SU-DHL-6 (cell line): ENCODE results near the gene SINHCAF.

Source experiments
- EZH2phosphoT487 ChIP-seq: fragments of 200-600 bp; sonication (generic), shearing (Covaris generic); conservative IDR thresholded peaks from 2 replicates; pipeline ENCODE4 v1.6.1; 2018; ENCODE audit warnings: mild to moderate bottlenecking, antibody characterized with exemption, low read length, moderate library complexity, mixed read lengths
- TF ChIP-seq, protein P1 (sequence below): fragments of 200-600 bp; sonication (generic); IDR thresholded peaks from one replicate; pipeline ENCODE4 v1.5.1; 2017; ENCODE audit warnings: antibody characterized with exemption, mild to moderate bottlenecking, low read length, moderate library complexity; ENCODE audit not compliant: insufficient read depth, poor library complexity, severe bottlenecking

DNA sequence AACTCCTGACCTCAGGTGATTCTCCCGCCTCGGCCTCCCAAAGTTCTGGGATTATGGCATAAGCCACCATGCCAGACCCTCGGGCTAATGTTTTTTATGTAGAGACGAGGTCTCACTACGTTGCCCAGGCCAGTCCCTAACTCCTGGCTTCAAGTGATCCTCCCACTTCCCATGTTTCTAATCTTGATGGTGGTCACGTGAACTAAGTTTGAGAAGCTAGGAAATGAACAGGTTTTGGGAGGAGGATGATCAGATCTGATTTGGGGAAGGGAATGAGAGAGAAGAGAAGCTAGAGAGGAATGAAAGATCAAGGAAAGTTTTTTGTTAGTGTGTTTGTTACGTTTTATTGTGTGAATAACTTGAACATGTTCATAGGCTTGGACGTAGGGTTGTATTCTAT, 17.2 kb upstream of the SINHCAF start:
- TF ChIP-seq, protein P1, sequence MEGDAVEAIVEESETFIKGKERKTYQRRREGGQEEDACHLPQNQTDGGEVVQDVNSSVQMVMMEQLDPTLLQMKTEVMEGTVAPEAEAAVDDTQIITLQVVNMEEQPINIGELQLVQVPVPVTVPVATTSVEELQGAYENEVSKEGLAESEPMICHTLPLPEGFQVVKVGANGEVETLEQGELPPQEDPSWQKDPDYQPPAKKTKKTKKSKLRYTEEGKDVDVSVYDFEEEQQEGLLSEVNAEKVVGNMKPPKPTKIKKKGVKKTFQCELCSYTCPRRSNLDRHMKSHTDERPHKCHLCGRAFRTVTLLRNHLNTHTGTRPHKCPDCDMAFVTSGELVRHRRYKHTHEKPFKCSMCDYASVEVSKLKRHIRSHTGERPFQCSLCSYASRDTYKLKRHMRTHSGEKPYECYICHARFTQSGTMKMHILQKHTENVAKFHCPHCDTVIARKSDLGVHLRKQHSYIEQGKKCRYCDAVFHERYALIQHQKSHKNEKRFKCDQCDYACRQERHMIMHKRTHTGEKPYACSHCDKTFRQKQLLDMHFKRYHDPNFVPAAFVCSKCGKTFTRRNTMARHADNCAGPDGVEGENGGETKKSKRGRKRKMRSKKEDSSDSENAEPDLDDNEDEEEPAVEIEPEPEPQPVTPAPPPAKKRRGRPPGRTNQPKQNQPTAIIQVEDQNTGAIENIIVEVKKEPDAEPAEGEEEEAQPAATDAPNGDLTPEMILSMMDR: no peak
- no peak for TF ChIP-seq EZH2phosphoT487
